HEK293 (cell line): ENCODE data around the gene CTH.

Source experiments
- CTCF ChIA-PET: fragments of 350-600 bp; formaldehyde crosslinking; extraction: SDS; loops from one replicate; lab custom pipeline; 2021; ENCODE audit warnings: antibody characterized with exemption; lab: Yijun Ruan, JAX
- POLR2A ChIA-PET: fragments of 300-600 bp; formaldehyde crosslinking; extraction: SDS; loops from one replicate; lab custom pipeline; 2020; ENCODE audit warnings: antibody characterized with exemption, inconsistent platforms; lab: Yijun Ruan, JAX
- H3K27ac ChIP-seq: fragments of 200-500 bp; sonication (Bioruptor generic); 2 replicates; pipeline ENCODE4 v1.5.1; 2014; ENCODE audit warnings: low read depth, low read length, control low read depth, inconsistent platforms; ENCODE audit errors: extremely low read depth
- H3K36me3 ChIP-seq, 2 experiments: fragments of 200-500 bp in 1 of 2; sonication (Bioruptor generic) in 1 of 2; 1 replicate in 1 of 2; 2 replicates in 1 of 2; pipeline ENCODE4 v1.5.1; 2014 to 2017; ENCODE audit warnings: inconsistent platforms in 2 of 2, low read length in 2 of 2; ENCODE audit not compliant: control insufficient read depth in 2 of 2, insufficient read depth in 1 of 2
- H3K4me1 ChIP-seq: fragments of 200-500 bp; sonication (Bioruptor generic); 2 replicates; pipeline ENCODE4 v1.5.1; 2014; ENCODE audit warnings: mild to moderate bottlenecking, low read length, inconsistent platforms; ENCODE audit not compliant: control insufficient read depth, insufficient read depth
- H3K4me3 ChIP-seq: 2 replicates; pipeline ENCODE4 v1.5.1; 2011; ENCODE audit warnings: low read depth, mild to moderate bottlenecking, control low read depth, low read length, moderate library complexity
- H3K9me3 ChIP-seq: fragments of 200-500 bp; sonication (Bioruptor generic); 2 replicates; pipeline ENCODE4 v1.5.1; 2014; ENCODE audit warnings: low read depth, low read length, inconsistent platforms; ENCODE audit not compliant: control insufficient read depth, insufficient read depth
- BCL11A ChIP-seq: fragments of 450-650 bp; formaldehyde crosslinking; IDR thresholded peaks from 2 replicates; pipeline ENCODE4 v1.5.1; 2016; ENCODE audit warnings: low read depth, missing biosample characterization, missing genetic modification characterization
- HOXA7 ChIP-seq: sonication (generic); formaldehyde crosslinking; IDR thresholded peaks from 2 replicates; pipeline ENCODE4 v1.8.1; 2022; ENCODE audit warnings: missing genetic modification reagents, borderline replicate concordance
- MEIS1 ChIP-seq: sonication (generic); formaldehyde crosslinking; IDR thresholded peaks from 2 replicates; pipeline ENCODE4 v1.8.1; 2022; ENCODE audit warnings: missing genetic modification reagents, mild to moderate bottlenecking, borderline replicate concordance
- OSR2 ChIP-seq: fragments of 450-650 bp; formaldehyde crosslinking; IDR thresholded peaks from 2 replicates; pipeline ENCODE4 v1.5.1; 2016; ENCODE audit warnings: missing biosample characterization, missing genetic modification characterization
- SETDB1 ChIP-seq: IDR thresholded peaks from one replicate; pipeline ENCODE4 v1.6.1; 2017; ENCODE audit warnings: mild to moderate bottlenecking, low read length, moderate library complexity, mixed read lengths; ENCODE audit not compliant: insufficient read length
- ZFHX2 ChIP-seq: fragments of 450-650 bp; formaldehyde crosslinking; conservative IDR thresholded peaks from 2 replicates; pipeline ENCODE4 v1.5.1; 2016; ENCODE audit warnings: missing biosample characterization, missing genetic modification characterization
- ZFP3 ChIP-seq: fragments of 450-650 bp; formaldehyde crosslinking; IDR thresholded peaks from 2 replicates; pipeline ENCODE4 v1.5.1; 2016; ENCODE audit warnings: low read depth, missing biosample characterization, missing genetic modification characterization
- ZNF121 ChIP-seq: fragments of 450-650 bp; formaldehyde crosslinking; IDR thresholded peaks from 2 replicates; pipeline ENCODE4 v1.5.1; 2016; ENCODE audit warnings: missing biosample characterization, missing genetic modification characterization
- ZNF214 ChIP-seq: fragments of 450-650 bp; formaldehyde crosslinking; IDR thresholded peaks from 2 replicates; pipeline ENCODE4 v1.5.1; 2017; ENCODE audit warnings: missing biosample characterization, mild to moderate bottlenecking, missing genetic modification characterization, borderline replicate concordance
- ZNF248 ChIP-seq: fragments of 450-650 bp; formaldehyde crosslinking; IDR thresholded peaks from 2 replicates; pipeline ENCODE4 v1.5.1; 2017; ENCODE audit warnings: missing biosample characterization, missing genetic modification characterization
- ZNF292 ChIP-seq: fragments of 450-650 bp; formaldehyde crosslinking; IDR thresholded peaks from 2 replicates; pipeline ENCODE4 v1.5.1; 2016; ENCODE audit warnings: low read depth, missing biosample characterization, missing genetic modification characterization, borderline replicate concordance
- ZNF354C ChIP-seq: fragments of 450-650 bp; formaldehyde crosslinking; IDR thresholded peaks from 2 replicates; pipeline ENCODE4 v1.5.1; 2016; ENCODE audit warnings: missing biosample characterization, missing genetic modification characterization, low read depth, borderline replicate concordance
- ZNF423 ChIP-seq: fragments of 450-650 bp; formaldehyde crosslinking; IDR thresholded peaks from 2 replicates; pipeline ENCODE4 v1.5.1; 2016; ENCODE audit warnings: missing biosample characterization, missing genetic modification characterization
- ZNF596 ChIP-seq: fragments of 450-650 bp; IDR thresholded peaks from 2 replicates; pipeline ENCODE4 v1.5.0; 2018; ENCODE audit warnings: missing biosample characterization, mild to moderate bottlenecking, missing genetic modification characterization, moderate library complexity
- ZNF610 ChIP-seq: fragments of 450-650 bp; formaldehyde crosslinking; IDR thresholded peaks from 2 replicates; pipeline ENCODE4 v1.5.1; 2016; ENCODE audit warnings: missing biosample characterization, missing genetic modification characterization, borderline replicate concordance
- ZNF654 ChIP-seq: fragments of 450-650 bp; formaldehyde crosslinking; IDR thresholded peaks from 2 replicates; pipeline ENCODE4 v1.5.1; 2016; ENCODE audit warnings: low read depth, missing biosample characterization, missing genetic modification characterization
- ZNF777 ChIP-seq: fragments of 450-650 bp; formaldehyde crosslinking; IDR thresholded peaks from 2 replicates; pipeline ENCODE4 v1.5.1; 2017; ENCODE audit warnings: missing biosample characterization, missing genetic modification characterization, borderline replicate concordance
- ZNF830 ChIP-seq: fragments of 450-650 bp; IDR thresholded peaks from 2 replicates; pipeline ENCODE4 v1.5.0; 2018; ENCODE audit warnings: missing biosample characterization, missing genetic modification characterization, low read depth, mild to moderate bottlenecking, moderate library complexity
- ZXDB ChIP-seq: fragments of 450-650 bp; formaldehyde crosslinking; IDR thresholded peaks from 2 replicates; pipeline ENCODE4 v1.5.1; 2016; ENCODE audit warnings: missing biosample characterization, missing genetic modification characterization
- TF ChIP-seq, protein P1 (sequence below): fragments of 450-650 bp; formaldehyde crosslinking; IDR thresholded peaks from 2 replicates; pipeline ENCODE4 v1.5.1; 2016; ENCODE audit warnings: missing biosample characterization, missing genetic modification characterization, borderline replicate concordance
- TF ChIP-seq, protein P2 (sequence below): fragments of 450-650 bp; formaldehyde crosslinking; IDR thresholded peaks from 2 replicates; pipeline ENCODE4 v1.5.1; 2016; ENCODE audit warnings: missing biosample characterization, missing genetic modification characterization
- TF ChIP-seq, protein P3 (sequence below): fragments of 450-650 bp; formaldehyde crosslinking; IDR thresholded peaks from 2 replicates; pipeline ENCODE4 v1.5.1; 2016; ENCODE audit warnings: missing biosample characterization, missing genetic modification characterization
- TF ChIP-seq, protein P4 (sequence below): fragments of 450-650 bp; formaldehyde crosslinking; IDR thresholded peaks from 2 replicates; pipeline ENCODE4 v1.5.1; 2016; ENCODE audit warnings: missing biosample characterization, missing genetic modification characterization
- TF ChIP-seq, protein P5 (sequence below): fragments of 450-650 bp; formaldehyde crosslinking; IDR thresholded peaks from 2 replicates; pipeline ENCODE4 v1.5.1; 2017; ENCODE audit warnings: missing biosample characterization, missing genetic modification characterization

The CTH gene

DNA sequence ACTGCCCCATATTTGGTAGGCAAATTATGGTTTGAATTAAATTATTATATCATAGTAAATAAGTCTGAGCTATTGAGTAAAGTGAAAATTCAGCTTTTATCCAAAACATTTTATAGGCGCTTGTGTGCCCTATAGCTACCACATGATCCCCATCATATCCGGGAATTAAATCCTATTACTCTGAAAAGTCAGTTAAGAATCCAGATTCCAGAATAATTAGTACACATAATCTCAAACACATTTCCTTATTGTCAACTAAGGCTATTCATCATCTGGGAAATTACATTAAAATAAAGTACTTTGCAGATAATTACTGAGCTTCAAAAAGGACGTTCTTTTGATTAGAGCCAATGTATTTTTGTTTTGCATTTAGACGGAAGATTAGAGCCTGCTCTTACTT is 72.3 kb downstream of the CTH start:
- Histone ChIP-seq H3K36me3 (no peaks in the 10 kb centered on the region), H3K9me3 (no peaks in the 10 kb centered on the region), H3K4me3 (no peak overlapping the region), H3K27ac (no peak overlapping the region), H3K4me1 (no peaks in the 10 kb centered on the region)
- ChIA-PET CTCF (interaction anchor here (0.6 to 0.7 kb wide), 2 partner anchors 341 to 349 kb away, joined by 3 read pairs; no protein-coding TSS in a partner anchor), POLR2A (interaction anchor here (1.6 kb wide), 1 partner anchor 72 kb away, joined by 6 read pairs; the partner anchor contains the start of gene CTH)
- TF ChIP-seq ZNF354C (tag by site-specific recombination), result no peak
- TF ChIP-seq ZNF654, result no peak
- no peak for TF ChIP-seq SETDB1
- TF ChIP-seq ZFP3, result no peak
- TF ChIP-seq ZXDB (tag by site-specific recombination), result no peak
- no peak for TF ChIP-seq ZNF423 (tag by site-specific recombination)
- no peak for TF ChIP-seq ZNF830 (tag by site-specific recombination)
- TF ChIP-seq, protein P1, sequence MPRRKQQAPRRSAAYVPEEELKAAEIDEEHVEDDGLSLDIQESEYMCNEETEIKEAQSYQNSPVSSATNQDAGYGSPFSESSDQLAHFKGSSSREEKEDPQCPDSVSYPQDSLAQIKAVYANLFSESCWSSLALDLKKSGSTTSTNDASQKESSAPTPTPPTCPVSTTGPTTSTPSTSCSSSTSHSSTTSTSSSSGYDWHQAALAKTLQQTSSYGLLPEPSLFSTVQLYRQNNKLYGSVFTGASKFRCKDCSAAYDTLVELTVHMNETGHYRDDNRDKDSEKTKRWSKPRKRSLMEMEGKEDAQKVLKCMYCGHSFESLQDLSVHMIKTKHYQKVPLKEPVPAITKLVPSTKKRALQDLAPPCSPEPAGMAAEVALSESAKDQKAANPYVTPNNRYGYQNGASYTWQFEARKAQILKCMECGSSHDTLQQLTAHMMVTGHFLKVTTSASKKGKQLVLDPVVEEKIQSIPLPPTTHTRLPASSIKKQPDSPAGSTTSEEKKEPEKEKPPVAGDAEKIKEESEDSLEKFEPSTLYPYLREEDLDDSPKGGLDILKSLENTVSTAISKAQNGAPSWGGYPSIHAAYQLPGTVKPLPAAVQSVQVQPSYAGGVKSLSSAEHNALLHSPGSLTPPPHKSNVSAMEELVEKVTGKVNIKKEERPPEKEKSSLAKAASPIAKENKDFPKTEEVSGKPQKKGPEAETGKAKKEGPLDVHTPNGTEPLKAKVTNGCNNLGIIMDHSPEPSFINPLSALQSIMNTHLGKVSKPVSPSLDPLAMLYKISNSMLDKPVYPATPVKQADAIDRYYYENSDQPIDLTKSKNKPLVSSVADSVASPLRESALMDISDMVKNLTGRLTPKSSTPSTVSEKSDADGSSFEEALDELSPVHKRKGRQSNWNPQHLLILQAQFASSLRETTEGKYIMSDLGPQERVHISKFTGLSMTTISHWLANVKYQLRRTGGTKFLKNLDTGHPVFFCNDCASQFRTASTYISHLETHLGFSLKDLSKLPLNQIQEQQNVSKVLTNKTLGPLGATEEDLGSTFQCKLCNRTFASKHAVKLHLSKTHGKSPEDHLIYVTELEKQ (tag by site-specific recombination), result no peak
- TF ChIP-seq ZNF121 (tag by site-specific recombination), result no peak
- TF ChIP-seq, protein P2, sequence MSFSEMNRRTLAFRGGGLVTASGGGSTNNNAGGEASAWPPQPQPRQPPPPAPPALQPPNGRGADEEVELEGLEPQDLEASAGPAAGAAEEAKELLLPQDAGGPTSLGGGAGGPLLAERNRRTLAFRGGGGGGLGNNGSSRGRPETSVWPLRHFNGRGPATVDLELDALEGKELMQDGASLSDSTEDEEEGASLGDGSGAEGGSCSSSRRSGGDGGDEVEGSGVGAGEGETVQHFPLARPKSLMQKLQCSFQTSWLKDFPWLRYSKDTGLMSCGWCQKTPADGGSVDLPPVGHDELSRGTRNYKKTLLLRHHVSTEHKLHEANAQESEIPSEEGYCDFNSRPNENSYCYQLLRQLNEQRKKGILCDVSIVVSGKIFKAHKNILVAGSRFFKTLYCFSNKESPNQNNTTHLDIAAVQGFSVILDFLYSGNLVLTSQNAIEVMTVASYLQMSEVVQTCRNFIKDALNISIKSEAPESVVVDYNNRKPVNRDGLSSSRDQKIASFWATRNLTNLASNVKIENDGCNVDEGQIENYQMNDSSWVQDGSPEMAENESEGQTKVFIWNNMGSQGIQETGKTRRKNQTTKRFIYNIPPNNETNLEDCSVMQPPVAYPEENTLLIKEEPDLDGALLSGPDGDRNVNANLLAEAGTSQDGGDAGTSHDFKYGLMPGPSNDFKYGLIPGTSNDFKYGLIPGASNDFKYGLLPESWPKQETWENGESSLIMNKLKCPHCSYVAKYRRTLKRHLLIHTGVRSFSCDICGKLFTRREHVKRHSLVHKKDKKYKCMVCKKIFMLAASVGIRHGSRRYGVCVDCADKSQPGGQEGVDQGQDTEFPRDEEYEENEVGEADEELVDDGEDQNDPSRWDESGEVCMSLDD (tag by site-specific recombination), result no peak
- TF ChIP-seq HOXA7 (CRISPR knock-in tag), result no peak
- TF ChIP-seq, all 188 proteins: peak for 0

DNA sequence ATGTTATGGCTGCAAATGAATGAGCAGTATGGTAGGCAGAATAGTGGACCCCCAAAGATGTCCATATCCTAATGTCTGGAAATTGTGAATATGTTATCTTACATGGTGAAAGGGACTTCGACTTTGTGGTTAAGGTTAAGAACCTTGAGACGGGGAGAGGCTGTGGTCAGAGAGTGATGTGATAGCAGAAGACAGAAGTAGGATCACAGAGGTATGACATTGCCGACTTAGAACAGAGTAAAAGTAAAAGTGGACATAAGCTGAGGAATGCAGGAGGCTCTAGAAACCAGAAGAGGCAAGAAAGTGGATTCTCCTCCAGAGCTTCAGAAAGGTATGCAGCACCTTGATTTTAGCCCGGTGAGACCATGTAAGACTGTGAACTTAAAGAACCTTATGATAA is 74.6 kb downstream of the CTH start:
- ChIA-PET CTCF (interaction anchor here (0.6 to 1.2 kb wide), 4 partner anchors 15 to 264 kb away, joined by 3 read pairs; no protein-coding TSS in a partner anchor), POLR2A (no interaction called here)
- Histone ChIP-seq H3K4me1 (no peaks in the 10 kb centered on the region), H3K9me3 (no peaks in the 10 kb centered on the region), H3K4me3 (no peak overlapping the region), H3K36me3 (no peaks in the 10 kb centered on the region), H3K27ac (no peak overlapping the region)
- TF ChIP-seq, protein P3, sequence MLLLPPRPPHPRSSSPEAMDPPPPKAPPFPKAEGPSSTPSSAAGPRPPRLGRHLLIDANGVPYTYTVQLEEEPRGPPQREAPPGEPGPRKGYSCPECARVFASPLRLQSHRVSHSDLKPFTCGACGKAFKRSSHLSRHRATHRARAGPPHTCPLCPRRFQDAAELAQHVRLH (tag by site-specific recombination), result no peak
- TF ChIP-seq ZNF248 (tag by site-specific recombination), result no peak
- TF ChIP-seq, protein P4, sequence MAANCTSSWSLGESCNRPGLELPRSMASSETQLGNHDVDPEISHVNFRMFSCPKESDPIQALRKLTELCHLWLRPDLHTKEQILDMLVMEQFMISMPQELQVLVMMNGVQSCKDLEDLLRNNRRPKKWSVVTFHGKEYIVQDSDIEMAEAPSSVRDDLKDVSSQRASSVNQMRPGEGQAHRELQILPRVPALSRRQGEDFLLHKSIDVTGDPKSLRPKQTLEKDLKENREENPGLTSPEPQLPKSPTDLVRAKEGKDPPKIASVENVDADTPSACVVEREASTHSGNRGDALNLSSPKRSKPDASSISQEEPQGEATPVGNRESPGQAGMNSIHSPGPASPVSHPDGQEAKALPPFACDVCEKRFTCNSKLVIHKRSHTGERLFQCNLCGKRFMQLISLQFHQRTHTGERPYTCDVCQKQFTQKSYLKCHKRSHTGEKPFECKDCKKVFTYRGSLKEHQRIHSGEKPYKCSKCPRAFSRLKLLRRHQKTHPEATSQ (tag by site-specific recombination), result no peak
- TF ChIP-seq ZNF292 (tag by site-specific recombination), result no peak
- TF ChIP-seq, protein P5, sequence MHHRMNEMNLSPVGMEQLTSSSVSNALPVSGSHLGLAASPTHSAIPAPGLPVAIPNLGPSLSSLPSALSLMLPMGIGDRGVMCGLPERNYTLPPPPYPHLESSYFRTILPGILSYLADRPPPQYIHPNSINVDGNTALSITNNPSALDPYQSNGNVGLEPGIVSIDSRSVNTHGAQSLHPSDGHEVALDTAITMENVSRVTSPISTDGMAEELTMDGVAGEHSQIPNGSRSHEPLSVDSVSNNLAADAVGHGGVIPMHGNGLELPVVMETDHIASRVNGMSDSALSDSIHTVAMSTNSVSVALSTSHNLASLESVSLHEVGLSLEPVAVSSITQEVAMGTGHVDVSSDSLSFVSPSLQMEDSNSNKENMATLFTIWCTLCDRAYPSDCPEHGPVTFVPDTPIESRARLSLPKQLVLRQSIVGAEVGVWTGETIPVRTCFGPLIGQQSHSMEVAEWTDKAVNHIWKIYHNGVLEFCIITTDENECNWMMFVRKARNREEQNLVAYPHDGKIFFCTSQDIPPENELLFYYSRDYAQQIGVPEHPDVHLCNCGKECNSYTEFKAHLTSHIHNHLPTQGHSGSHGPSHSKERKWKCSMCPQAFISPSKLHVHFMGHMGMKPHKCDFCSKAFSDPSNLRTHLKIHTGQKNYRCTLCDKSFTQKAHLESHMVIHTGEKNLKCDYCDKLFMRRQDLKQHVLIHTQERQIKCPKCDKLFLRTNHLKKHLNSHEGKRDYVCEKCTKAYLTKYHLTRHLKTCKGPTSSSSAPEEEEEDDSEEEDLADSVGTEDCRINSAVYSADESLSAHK (tag by site-specific recombination), result no peak
- TF ChIP-seq OSR2, result no peak
- TF ChIP-seq ZNF610 (tag by site-specific recombination), result no peak
- no peak for TF ChIP-seq MEIS1 (CRISPR knock-in tag)
- TF ChIP-seq ZNF121 (tag by site-specific recombination), result no peak
- TF ChIP-seq BCL11A (tag by site-specific recombination), result no peak
- TF ChIP-seq ZNF214 (tag by site-specific recombination), result no peak
- TF ChIP-seq ZNF596 (tag by site-specific recombination), result no peak
- no peak for TF ChIP-seq ZNF777 (tag by site-specific recombination)
- TF ChIP-seq ZFHX2 (tag by site-specific recombination), result no peak
